ENCODE data around the gene IGSF21. TPM values are rescaled to one million over a fixed set of nuclear protein-coding genes. Genes with fewer than 3 reads are reported as not detected.

The IGSF21 gene
- total RNA-seq, 4 donors from 2014 or later = 0.31 to 3.5 (median 1.7) TPM

DNA sequence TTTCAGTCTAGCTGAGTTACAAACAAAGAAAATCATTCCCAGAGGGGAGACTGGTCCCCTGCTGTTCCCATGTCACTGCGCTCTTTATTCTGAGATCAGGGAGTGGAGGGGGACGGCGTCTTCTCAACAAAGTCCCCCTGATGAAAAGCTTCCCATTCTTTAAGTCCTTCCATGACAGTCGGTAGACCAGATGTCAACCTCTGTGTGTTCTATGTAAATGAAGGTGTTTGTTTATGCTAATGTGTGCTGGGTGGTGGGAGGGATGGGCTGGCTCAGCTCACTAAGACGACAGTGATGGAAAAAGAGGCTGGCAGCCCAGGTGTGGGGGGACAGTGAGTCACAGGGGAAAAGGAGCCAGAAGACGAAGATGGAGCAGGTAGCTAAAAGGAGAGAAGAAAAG, 225.0 kb downstream of the IGSF21 start:
- Histone ChIP-seq H3K36me3 (no peaks in the 10 kb centered on the region), H3K27me3 (peaks cover 57% of the 10 kb centered on the region), H3K4me1 (no peaks in the 10 kb centered on the region), H3K9me3 (no peaks in the 10 kb centered on the region), H3K4me3 (no peak overlapping the region), H3K27ac (no peak overlapping the region)
- TF ChIP-seq POLR2A (IDR thresholded peaks at IDR 0.05) = no peak
- no peak for TF ChIP-seq POLR2AphosphoS5 (IDR thresholded peaks at IDR 0.05)
- TF ChIP-seq, protein P1, sequence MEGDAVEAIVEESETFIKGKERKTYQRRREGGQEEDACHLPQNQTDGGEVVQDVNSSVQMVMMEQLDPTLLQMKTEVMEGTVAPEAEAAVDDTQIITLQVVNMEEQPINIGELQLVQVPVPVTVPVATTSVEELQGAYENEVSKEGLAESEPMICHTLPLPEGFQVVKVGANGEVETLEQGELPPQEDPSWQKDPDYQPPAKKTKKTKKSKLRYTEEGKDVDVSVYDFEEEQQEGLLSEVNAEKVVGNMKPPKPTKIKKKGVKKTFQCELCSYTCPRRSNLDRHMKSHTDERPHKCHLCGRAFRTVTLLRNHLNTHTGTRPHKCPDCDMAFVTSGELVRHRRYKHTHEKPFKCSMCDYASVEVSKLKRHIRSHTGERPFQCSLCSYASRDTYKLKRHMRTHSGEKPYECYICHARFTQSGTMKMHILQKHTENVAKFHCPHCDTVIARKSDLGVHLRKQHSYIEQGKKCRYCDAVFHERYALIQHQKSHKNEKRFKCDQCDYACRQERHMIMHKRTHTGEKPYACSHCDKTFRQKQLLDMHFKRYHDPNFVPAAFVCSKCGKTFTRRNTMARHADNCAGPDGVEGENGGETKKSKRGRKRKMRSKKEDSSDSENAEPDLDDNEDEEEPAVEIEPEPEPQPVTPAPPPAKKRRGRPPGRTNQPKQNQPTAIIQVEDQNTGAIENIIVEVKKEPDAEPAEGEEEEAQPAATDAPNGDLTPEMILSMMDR (IDR thresholded peaks at IDR 0.05) = no peak
- no peak for TF ChIP-seq EP300 (IDR thresholded peaks at IDR 0.05)
- ATAC-seq = no peak
- 21 to 46% methylated on average over 6 of the region's 6 CpGs for WGBS, 2 donors (ENCODE audit: low coverage in 1 of 2)

DNA sequence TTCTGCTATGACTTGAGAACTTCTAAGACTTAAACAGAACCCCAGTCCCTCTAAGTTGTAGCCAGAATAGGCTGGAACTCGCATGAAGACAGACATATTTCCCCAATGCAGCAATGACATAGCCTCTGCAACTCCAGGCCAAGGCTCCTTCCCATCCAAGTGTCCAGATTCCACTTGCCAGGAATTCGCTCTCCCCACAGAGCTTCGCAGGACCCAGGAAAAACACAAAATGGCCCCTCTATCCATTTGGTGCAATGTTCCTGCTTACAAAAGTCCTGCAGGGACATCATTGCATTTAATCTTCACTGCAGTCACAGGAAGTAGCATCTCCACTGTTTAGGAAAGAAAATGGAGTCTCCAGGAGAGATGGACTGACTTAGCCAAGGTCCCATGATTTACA, 225.6 kb downstream of the IGSF21 start:
- Histone ChIP-seq H3K27ac (no peak overlapping the region), H3K9me3 (no peaks in the 10 kb centered on the region), H3K4me3 (no peak overlapping the region), H3K4me1 (no peaks in the 10 kb centered on the region), H3K36me3 (no peaks in the 10 kb centered on the region), H3K27me3 (peaks cover 62% of the 10 kb centered on the region)
- ATAC-seq = no peak
- TF ChIP-seq, protein P1 (IDR thresholded peaks at IDR 0.05) = no peak
- TF ChIP-seq EP300 (IDR thresholded peaks at IDR 0.05) (no peak), POLR2A (IDR thresholded peaks at IDR 0.05) (no peak), POLR2AphosphoS5 (IDR thresholded peaks at IDR 0.05) (no peak)
- WGBS, 2 donors (ENCODE audit: low coverage in 1 of 2) = 85% methylated on average over 3 of the region's 3 CpGs; no CpG with 5 or more reads in 1 of the 2 donors

DNA sequence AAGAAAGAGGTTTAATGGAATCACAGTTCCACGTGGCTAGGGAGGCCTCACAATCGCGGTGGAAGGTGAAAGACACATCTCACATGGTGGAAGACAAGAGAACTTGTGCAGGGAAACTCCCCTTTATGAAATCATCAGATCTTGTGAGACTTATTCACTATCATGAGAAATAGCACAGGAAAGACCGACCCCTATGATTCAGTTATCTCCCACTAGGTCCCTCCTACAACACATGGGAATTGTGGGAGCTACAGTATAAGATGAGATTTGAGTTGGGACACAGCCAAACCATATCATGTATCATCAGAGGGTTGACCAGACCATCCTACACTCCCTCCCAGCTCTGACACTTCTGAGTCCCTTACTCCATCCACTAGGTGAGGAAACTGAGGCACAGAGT, 229.2 kb downstream of the IGSF21 start:
- Histone ChIP-seq H3K27me3 (peaks cover 57% of the 10 kb centered on the region), H3K9me3 (no peaks in the 10 kb centered on the region), H3K36me3 (no peaks in the 10 kb centered on the region), H3K27ac (no peak overlapping the region), H3K4me1 (no peaks in the 10 kb centered on the region), H3K4me3 (no peak overlapping the region)
- WGBS, 2 donors (ENCODE audit: low coverage in 1 of 2) = 33 to 89% methylated on average over 1 to 3 of the region's 4 CpGs
- no peak for ATAC-seq
- TF ChIP-seq, protein P1 (IDR thresholded peaks at IDR 0.05) = no peak
- TF ChIP-seq POLR2AphosphoS5 (IDR thresholded peaks at IDR 0.05) (no peak), EP300 (IDR thresholded peaks at IDR 0.05) (no peak), POLR2A (IDR thresholded peaks at IDR 0.05) (no peak)

DNA sequence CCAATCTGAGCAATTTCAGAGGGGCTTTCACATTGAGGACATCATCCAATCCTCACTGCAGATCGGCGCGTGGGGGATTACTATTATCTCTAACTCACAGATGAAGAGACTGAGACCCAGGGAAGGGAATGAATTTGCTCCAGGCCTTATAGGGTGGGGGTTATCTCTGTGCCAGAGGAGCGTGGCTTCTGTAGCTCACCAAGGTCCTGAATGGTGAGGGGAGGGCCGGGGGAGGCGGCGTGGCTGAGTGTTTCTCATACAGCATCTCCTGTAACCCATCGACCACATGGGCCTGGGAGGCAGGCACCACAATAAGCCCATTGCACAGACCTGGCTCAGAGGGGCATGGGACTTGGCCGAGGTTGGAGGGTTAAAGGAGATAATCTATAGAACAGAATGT, 230.2 kb downstream of the IGSF21 start:
- Histone ChIP-seq H3K4me3 (no peak overlapping the region), H3K27me3 (peaks cover 56% of the 10 kb centered on the region), H3K36me3 (no peaks in the 10 kb centered on the region), H3K27ac (no peak overlapping the region), H3K4me1 (no peaks in the 10 kb centered on the region), H3K9me3 (no peaks in the 10 kb centered on the region)
- ATAC-seq = no peak
- TF ChIP-seq, protein P1 (IDR thresholded peaks at IDR 0.05) = no peak
- WGBS, 2 donors (ENCODE audit: low coverage in 1 of 2) = 64% methylated on average over 4 of the region's 9 CpGs; no CpG with 5 or more reads in 1 of the 2 donors

DNA sequence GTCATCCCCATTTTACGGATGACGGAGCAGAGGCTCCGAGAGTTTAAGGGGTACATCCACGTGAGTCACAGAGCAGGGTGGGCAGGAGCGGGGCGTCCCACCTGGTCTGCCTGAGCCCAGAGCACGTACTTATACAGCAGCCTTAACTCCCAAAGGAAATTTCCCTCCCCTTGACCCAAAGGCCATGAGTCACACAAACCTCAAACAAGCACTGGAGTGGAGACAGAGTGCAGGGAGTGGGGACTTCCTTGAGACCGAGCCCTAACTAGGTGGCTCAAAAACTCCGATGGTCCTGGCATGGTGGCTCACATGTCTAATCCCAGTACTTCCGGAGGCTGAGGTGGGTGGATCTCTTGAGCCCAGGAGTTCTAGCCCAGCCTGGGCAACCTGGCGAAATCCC, 231.6 kb downstream of the IGSF21 start:
- TF ChIP-seq POLR2AphosphoS5 (IDR thresholded peaks at IDR 0.05) (no peak), POLR2A (IDR thresholded peaks at IDR 0.05) (no peak), EP300 (IDR thresholded peaks at IDR 0.05) (no peak)
- TF ChIP-seq, protein P1 (IDR thresholded peaks at IDR 0.05) = no peak
- ATAC-seq = no peak
- H3K4me3 ChIP-seq = no peak overlapping the region
- no peaks in the 10 kb centered on the region for H3K4me1 ChIP-seq
- peaks cover 61% of the 10 kb centered on the region for H3K27me3 ChIP-seq
- H3K36me3 ChIP-seq = no peaks in the 10 kb centered on the region
- no peaks in the 10 kb centered on the region for H3K9me3 ChIP-seq
- H3K27ac ChIP-seq = no peak overlapping the region
- 82 to 87% methylated on average over 3 of the region's 11 CpGs for WGBS, 2 donors (ENCODE audit: low coverage in 1 of 2)

Data from gastroesophageal sphincter (tissue), 4 donors.